ENCODE data around the gene PPP2R5E. TPM values are rescaled to one million over a fixed set of nuclear protein-coding genes. Genes with fewer than 3 reads are reported as not detected.

The PPP2R5E gene
- total RNA-seq, 4 donors from 2014 or later: 23.7 to 41.1 (median 25.5) TPM

- no peak for TF ChIP-seq CTCF (IDR thresholded peaks at IDR 0.05; ENCODE audit: low read depth)
Observed at GRCh38 chr14:63322472-63322871, 220.7 kb downstream of the PPP2R5E start.

Small RNA genes lying within 50 kb of the gene (small RNA-seq; reads per million reads assigned to genes)
- not detected for gene RF00601

Other genes with a start within 250 kb of the PPP2R5E start
- not detected for gene GPHB5, start 224.4 kb downstream of the PPP2R5E start, total RNA-seq
- gene WDR89, start 98.5 kb upstream of the PPP2R5E start, total RNA-seq: 10 to 100 TPM in 1 of 4 donors, 1 to 10 TPM in 3; 4.1 to 12.4 (median 5.8) TPM
- 10 to 100 TPM; 18.1 to 35.2 (median 32.0) TPM for gene SGPP1, start 184.7 kb upstream of the PPP2R5E start, total RNA-seq